CD4-positive, alpha-beta memory T cell (primary cell): Measurements from ENCODE around the gene CADPS. TPM values are rescaled to one million over a fixed set of nuclear protein-coding genes. Genes with fewer than 3 reads are reported as not detected.

Experiments used
- CTCF ChIA-PET: fragments of 350-600 bp; sonication (Branson Sonifier 250); formaldehyde crosslinking; loops from one replicate; lab custom pipeline; 2021; ENCODE audit warnings: inconsistent platforms; ENCODE audit not compliant: partially characterized antibody; lab: Charles Lee
- POLR2A ChIA-PET: fragments of 350-600 bp; sonication (Branson Sonifier 250); formaldehyde crosslinking; loops from one replicate; lab custom pipeline; 2021; ENCODE audit not compliant: partially characterized antibody; lab: Charles Lee
- DNase-seq, 5 donors: peaks; one replicate each; pipeline versions ENCODE4 v3.0.0 to v3.0.0-alpha.2; 2020 to 2022; ENCODE audit warnings: mixed read lengths in 1 of 5
- H3K27ac ChIP-seq: one replicate; pipeline ENCODE4 v1.7.0; 2013; ENCODE audit warnings: low read depth, low read length
- H3K27me3 ChIP-seq: 2 replicates; pipeline ENCODE4 v1.7.0; 2013; ENCODE audit warnings: mild to moderate bottlenecking, low read length, moderate library complexity; ENCODE audit not compliant: insufficient read depth
- H3K36me3 ChIP-seq: 2 replicates; pipeline ENCODE4 v1.7.0; 2013; ENCODE audit warnings: mild to moderate bottlenecking, low read length, moderate library complexity; ENCODE audit not compliant: insufficient read depth
- H3K4me1 ChIP-seq: 2 replicates; pipeline ENCODE4 v1.7.0; 2013; ENCODE audit warnings: mild to moderate bottlenecking, low read length, moderate library complexity; ENCODE audit not compliant: insufficient read depth
- H3K4me3 ChIP-seq, 2 donors: one replicate each; pipeline ENCODE4 v1.7.0; 2013; ENCODE audit warnings: low read length in 2 of 2, mild to moderate bottlenecking in 1 of 2
- H3K9me3 ChIP-seq, 2 donors: one replicate each; pipeline ENCODE4 v1.7.0; 2013; ENCODE audit warnings: low read length in 2 of 2, control low read depth in 1 of 2; ENCODE audit not compliant: control insufficient read depth in 1 of 2
- H3K27ac Mint-ChIP-seq, 7 donors: one replicate each; pipeline ENCODE4 v1.8.0; 2020 to 2021; ENCODE audit warnings: mixed read lengths in 7 of 7, mild to moderate bottlenecking in 6 of 7, inconsistent platforms in 3 of 7, moderate library complexity in 3 of 7
- H3K27me3 Mint-ChIP-seq, 2 donors: one replicate each; pipeline ENCODE4 v1.8.0; 2020 to 2021; ENCODE audit warnings: mixed read lengths in 2 of 2
- H3K36me3 Mint-ChIP-seq, 2 donors: one replicate each; pipeline ENCODE4 v1.8.0; 2020 to 2021; ENCODE audit warnings: mixed read lengths in 2 of 2, inconsistent platforms in 1 of 2, mild to moderate bottlenecking in 1 of 2
- H3K4me1 Mint-ChIP-seq, 4 donors: one replicate each; pipeline ENCODE4 v1.8.0; 2020 to 2021; ENCODE audit warnings: mixed read lengths in 4 of 4, mild to moderate bottlenecking in 1 of 4
- H3K4me3 Mint-ChIP-seq, 8 donors: one replicate each; pipeline ENCODE4 v1.8.0; 2020 to 2021; ENCODE audit warnings: mixed read lengths in 8 of 8, mild to moderate bottlenecking in 7 of 8, moderate library complexity in 6 of 8, inconsistent platforms in 3 of 8
- H3K9me3 Mint-ChIP-seq, 8 donors: one replicate each; pipeline ENCODE4 v1.8.0; 2020 to 2021; ENCODE audit warnings: mixed read lengths in 8 of 8, mild to moderate bottlenecking in 5 of 8, inconsistent platforms in 3 of 8, moderate library complexity in 1 of 8
- intact Hi-C: fragments of 100-400 bp; cut with micrococcal nuclease; formaldehyde crosslinking; loops from one replicate; pipeline ENCODE4 v1.15.1; 2023
- polyA plus RNA-seq, 2 donors: library from polyadenylated mRNA; unstranded; fragments of 300-500 nt; fragmentation: Illumina TruSeq; gene quantifications; one replicate each; pipeline ENCODE4 v1.2.3, GENCODE V29; 2021
- total RNA-seq, 2 experiments: library from RNA; stranded (reverse); gene quantifications; one replicate each; pipeline ENCODE4 v1.2.3, GENCODE V29; 2021

CADPS gene
- total RNA-seq (not detected), polyA plus RNA-seq (not detected)

DNA sequence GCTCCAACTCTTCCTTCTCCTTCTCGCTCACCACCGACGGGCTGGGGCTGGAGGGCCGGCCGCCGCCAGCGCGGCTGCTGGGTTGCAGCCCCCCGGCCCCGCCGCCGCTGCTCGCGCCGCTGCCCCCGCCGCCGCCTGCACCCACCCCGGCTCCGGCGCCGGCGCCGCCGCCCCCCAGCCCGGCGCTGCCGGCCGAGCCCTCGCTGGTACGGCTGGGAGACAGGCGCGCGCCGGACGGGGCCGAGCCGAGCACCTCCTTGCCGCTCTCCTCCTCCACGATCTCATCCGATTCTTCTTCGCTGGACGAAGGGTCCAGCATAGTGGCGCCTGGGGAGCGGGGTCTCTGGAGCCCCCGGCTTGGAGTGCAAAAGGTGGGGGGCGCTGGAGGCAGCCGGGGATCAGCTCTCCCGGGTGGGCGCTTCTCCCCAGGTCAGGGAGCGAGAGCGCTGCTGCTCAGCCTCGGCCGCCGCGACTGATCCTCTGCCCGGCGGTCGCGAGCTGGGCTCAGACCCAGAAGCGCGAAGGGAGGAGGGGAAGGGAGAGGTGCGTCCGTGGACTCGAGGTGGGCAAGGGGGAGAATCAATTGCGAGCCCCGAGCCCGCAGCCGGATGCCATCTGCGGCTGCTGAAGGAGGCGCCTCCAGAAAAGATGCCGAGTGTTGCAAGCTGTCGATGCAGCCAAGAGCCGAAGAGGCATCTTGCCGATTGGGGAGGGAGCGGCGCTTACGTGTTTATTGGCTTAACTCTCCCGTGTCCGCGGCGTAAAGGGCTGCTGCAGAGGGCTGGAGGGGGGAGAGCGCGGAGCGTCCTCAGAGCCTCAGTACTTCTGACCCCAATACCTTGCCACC is at the start of gene CADPS:
CADPS (minus strand) TSS at position 706 of the 847 bp plus-strand sequence; CDS start at position 319, 387 bp downstream.
- no peak within 1 kb of the TSS for H3K4me3 Mint-ChIP-seq
- ChIA-PET POLR2A (no interaction called here), CTCF (no interaction called here)
- Histone ChIP-seq H3K9me3 (no peaks in the 10 kb centered on the region), H3K4me3 (no peak within 1 kb of the TSS), H3K27ac (no peak within 1 kb of the TSS), H3K27me3 (peaks cover 4% of the 10 kb centered on the region), H3K36me3 (no peaks in the 10 kb centered on the region), H3K4me1 (no peaks in the 10 kb centered on the region)
- intact Hi-C loops = no loop called here
- no peak within 1 kb of the TSS for H3K27ac Mint-ChIP-seq
- DNase-seq = no peak
- H3K36me3 Mint-ChIP-seq = no peaks in the 10 kb centered on the region
- peaks cover 4 to 23% (median 9%) of the 10 kb centered on the region in 8 donors for H3K9me3 Mint-ChIP-seq
- H3K27me3 Mint-ChIP-seq = peaks cover 20 to 28% of the 10 kb centered on the region in 2 donors
- peaks cover 0 to 11% (median 1%) of the 10 kb centered on the region in 4 donors for H3K4me1 Mint-ChIP-seq

DNA sequence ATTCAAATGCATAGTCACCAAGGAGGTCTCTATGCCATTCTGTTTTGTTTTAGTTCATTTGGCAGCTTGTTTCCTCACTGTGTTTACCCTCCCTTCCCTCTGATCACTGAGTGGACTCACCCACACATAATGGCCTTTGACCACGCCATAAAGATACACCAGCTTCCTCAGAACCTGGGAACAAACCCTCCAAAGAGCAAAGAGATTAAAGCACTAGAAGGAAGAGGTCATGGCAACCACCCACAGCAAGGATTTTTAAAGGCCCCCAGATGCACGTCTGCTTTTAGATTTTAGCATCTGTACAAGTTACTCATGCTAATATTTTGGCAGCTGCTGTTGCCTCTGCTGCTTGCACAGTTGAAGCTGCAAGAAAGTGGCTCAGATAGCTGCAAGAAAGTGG is 47.9 kb upstream of the CADPS start:
- Mint-ChIP-seq H3K36me3 (no peaks in the 10 kb centered on the region), H3K4me1 (no peaks in the 10 kb centered on the region), H3K27me3 (no peaks in the 10 kb centered on the region), H3K4me3 (no peak overlapping the region), H3K9me3 (peaks cover 0 to 8% (median 6%) of the 10 kb centered on the region in 8 donors), H3K27ac (no peak overlapping the region)
- intact Hi-C loops = no loop called here
- no peak overlapping the region for H3K27ac ChIP-seq
- H3K27me3 ChIP-seq = no peaks in the 10 kb centered on the region
- no peaks in the 10 kb centered on the region for H3K4me1 ChIP-seq
- ChIA-PET CTCF (no interaction called here), POLR2A (no interaction called here)
- no peak overlapping the region for H3K4me3 ChIP-seq
- no peak for DNase-seq
- no peaks in the 10 kb centered on the region for H3K36me3 ChIP-seq
- no peaks in the 10 kb centered on the region for H3K9me3 ChIP-seq

DNA sequence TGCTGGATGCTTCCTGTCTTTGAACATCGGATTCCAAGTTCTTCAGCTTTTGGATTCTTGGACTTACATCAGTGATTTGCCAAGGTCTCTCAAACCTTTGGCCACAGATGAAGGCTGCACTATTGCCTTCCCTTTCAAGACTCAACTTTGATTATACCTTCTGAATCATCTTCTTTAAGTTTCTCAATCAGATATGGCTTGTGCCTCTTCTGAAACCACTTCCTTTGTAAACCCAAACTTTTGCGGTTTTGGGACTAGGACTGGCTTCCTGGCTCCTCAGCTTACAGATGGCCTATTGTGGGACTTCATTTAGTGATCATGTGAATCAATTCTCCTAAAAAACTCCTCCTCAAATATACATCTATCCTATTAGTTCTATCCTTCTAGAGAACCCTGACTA is 47.1 kb upstream of the CADPS start:
- H3K4me1 ChIP-seq = no peaks in the 10 kb centered on the region
- no peaks in the 10 kb centered on the region for H3K36me3 Mint-ChIP-seq
- no peaks in the 10 kb centered on the region for H3K27me3 ChIP-seq
- H3K27me3 Mint-ChIP-seq = no peaks in the 10 kb centered on the region
- no peaks in the 10 kb centered on the region for H3K4me1 Mint-ChIP-seq
- ChIA-PET CTCF (no interaction called here), POLR2A (no interaction called here)
- H3K9me3 Mint-ChIP-seq = peaks cover 0 to 8% (median 6%) of the 10 kb centered on the region in 8 donors
- intact Hi-C loops = no loop called here
- no peak overlapping the region for H3K4me3 ChIP-seq
- H3K27ac Mint-ChIP-seq = no peak overlapping the region
- H3K9me3 ChIP-seq = no peaks in the 10 kb centered on the region
- no peak overlapping the region for H3K4me3 Mint-ChIP-seq
- H3K27ac ChIP-seq = no peak overlapping the region
- H3K36me3 ChIP-seq = no peaks in the 10 kb centered on the region
- DNase-seq = no peak

DNA sequence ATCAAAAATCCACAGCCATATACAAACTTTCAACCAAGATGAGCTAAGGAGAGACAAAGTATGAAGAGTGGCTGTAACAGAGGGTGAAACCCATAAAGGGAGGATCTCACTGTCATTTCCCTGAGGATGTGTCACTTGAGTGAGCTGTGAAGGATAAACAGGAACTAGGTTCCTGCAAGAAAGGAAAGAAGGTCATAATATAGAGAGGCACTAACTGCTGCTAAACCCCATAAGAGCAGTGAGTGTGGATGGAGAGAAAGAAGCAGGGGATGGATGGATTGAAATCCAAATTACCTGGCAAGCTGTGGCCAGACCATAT is 45.2 kb upstream of the CADPS start:
- POLR2A ChIA-PET = no interaction called here

DNA sequence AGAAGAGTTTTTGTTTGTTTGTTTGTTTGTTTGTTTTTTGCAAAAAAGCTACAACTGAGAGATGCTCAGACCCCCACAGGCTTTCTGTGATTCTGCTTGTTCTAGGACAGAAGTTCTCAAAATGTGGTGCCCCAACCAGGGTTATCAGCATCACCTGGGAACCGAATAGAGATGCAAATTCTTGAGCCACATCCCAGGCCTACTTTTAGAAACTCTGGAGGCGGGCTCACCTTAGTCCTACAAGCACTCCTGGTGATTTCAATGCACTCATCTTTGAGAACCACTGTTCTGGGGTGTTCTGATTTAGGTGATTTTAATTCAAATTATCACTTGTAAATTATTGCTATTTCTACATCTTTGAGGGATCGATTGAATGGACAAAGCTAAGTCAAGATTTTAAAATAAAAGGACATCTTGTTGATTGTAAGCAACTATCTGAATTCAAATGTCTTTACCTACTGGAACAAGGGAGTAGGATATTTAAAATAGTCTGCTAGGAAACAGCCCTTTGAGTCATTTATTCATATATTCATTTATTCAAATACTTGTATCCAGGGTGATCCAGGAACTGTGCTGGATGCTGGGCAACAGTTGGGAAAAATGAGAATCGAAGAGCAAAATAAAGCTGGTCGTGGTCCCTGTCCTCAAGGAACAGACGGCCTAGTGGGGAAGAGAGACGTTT is 44.7 kb upstream of the CADPS start:
- Mint-ChIP-seq H3K27me3 (no peaks in the 10 kb centered on the region), H3K27ac (no peak overlapping the region), H3K4me1 (no peaks in the 10 kb centered on the region), H3K9me3 (peaks cover 0 to 8% (median 6%) of the 10 kb centered on the region in 8 donors), H3K4me3 (no peak overlapping the region), H3K36me3 (no peaks in the 10 kb centered on the region)
- ChIA-PET POLR2A (no interaction called here), CTCF (no interaction called here)
- no peaks in the 10 kb centered on the region for H3K27me3 ChIP-seq
- intact Hi-C loops = no loop called here
- H3K4me1 ChIP-seq = no peaks in the 10 kb centered on the region
- H3K27ac ChIP-seq = no peak overlapping the region
- H3K4me3 ChIP-seq = no peak overlapping the region
- DNase-seq = no peak
- no peaks in the 10 kb centered on the region for H3K36me3 ChIP-seq
- no peaks in the 10 kb centered on the region for H3K9me3 ChIP-seq

More for the DNA sequence above, 45.2 kb upstream of the CADPS start:
- H3K36me3 ChIP-seq = no peaks in the 10 kb centered on the region
- no peak overlapping the region for H3K27ac Mint-ChIP-seq
- peaks cover 0 to 8% (median 6%) of the 10 kb centered on the region in 8 donors for H3K9me3 Mint-ChIP-seq
- no peak for DNase-seq
- no peak overlapping the region for H3K4me3 Mint-ChIP-seq
- H3K4me1 ChIP-seq = no peaks in the 10 kb centered on the region
- no peaks in the 10 kb centered on the region for H3K27me3 Mint-ChIP-seq
- no peaks in the 10 kb centered on the region for H3K9me3 ChIP-seq
- H3K36me3 Mint-ChIP-seq = no peaks in the 10 kb centered on the region
- CTCF ChIA-PET = no interaction called here
- H3K27ac ChIP-seq = no peak overlapping the region
- no peaks in the 10 kb centered on the region for H3K27me3 ChIP-seq
- intact Hi-C loops = no loop called here
- no peaks in the 10 kb centered on the region for H3K4me1 Mint-ChIP-seq
- H3K4me3 ChIP-seq = no peak overlapping the region

DNA sequence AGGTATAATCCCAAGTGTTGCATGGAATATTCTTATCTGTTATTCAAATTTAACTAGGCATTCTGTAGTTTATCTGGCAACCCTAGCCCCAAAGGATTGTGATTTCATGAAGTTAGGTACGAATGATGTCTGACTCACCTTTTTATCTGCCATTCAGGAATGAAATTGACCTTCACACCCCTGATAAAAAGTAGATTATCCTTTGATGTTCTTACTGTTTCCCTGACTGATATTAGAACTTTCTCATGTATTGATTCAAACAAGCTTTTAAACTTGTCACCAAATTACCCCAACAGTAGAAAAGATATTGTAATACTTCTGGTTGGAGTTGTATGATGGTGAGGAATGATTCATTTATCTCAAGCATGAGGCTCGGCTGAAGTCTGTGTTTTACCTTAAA is 43.6 kb upstream of the CADPS start:
- DNase-seq = no peak
- ChIA-PET POLR2A (no interaction called here), CTCF (no interaction called here)
- Histone ChIP-seq H3K36me3 (no peaks in the 10 kb centered on the region), H3K27ac (no peak overlapping the region), H3K27me3 (no peaks in the 10 kb centered on the region), H3K4me1 (no peaks in the 10 kb centered on the region), H3K9me3 (no peaks in the 10 kb centered on the region), H3K4me3 (no peak overlapping the region)
- Mint-ChIP-seq H3K4me3 (no peak overlapping the region), H3K27me3 (no peaks in the 10 kb centered on the region), H3K9me3 (peaks cover 0 to 9% (median 6%) of the 10 kb centered on the region in 8 donors), H3K36me3 (no peaks in the 10 kb centered on the region), H3K27ac (no peak overlapping the region), H3K4me1 (no peaks in the 10 kb centered on the region)
- intact Hi-C loops = no loop called here

DNA sequence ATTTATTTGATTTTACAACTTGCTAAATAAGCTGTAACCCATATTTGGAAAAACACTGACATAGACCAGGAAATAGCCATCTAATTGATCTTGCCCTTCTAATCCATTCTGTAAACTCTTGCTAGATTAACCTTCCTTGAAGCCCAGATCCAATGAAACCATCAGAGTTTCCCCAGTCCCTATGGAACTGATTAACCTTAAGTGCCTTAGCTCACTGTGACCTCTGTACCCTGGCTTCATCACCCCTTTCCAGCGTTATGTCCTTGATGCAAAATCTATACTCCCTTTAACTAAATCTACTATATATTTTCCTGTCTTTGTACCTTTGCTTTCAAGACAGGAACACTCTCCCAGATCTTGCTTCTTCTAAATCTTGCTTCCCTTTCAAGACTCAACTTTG is 42.9 kb upstream of the CADPS start:
- Mint-ChIP-seq H3K36me3 (no peaks in the 10 kb centered on the region), H3K4me3 (no peak overlapping the region), H3K27ac (no peak overlapping the region), H3K4me1 (no peaks in the 10 kb centered on the region), H3K9me3 (peaks cover 0 to 9% (median 6%) of the 10 kb centered on the region in 8 donors), H3K27me3 (no peaks in the 10 kb centered on the region)
- H3K36me3 ChIP-seq = no peaks in the 10 kb centered on the region
- POLR2A ChIA-PET = no interaction called here
- H3K27ac ChIP-seq = no peak overlapping the region
- intact Hi-C loops = no loop called here
- H3K4me3 ChIP-seq = no peak overlapping the region
- no peaks in the 10 kb centered on the region for H3K4me1 ChIP-seq
- DNase-seq = no peak
- H3K27me3 ChIP-seq = no peaks in the 10 kb centered on the region
- H3K9me3 ChIP-seq = no peaks in the 10 kb centered on the region
- CTCF ChIA-PET = no interaction called here
